A549 (cell line): ENCODE data around the gene CCL24. TPM values are rescaled to one million over a fixed set of nuclear protein-coding genes. Genes with fewer than 3 reads are reported as not detected.

ENCODE experiments used
- ATAC-seq, 2 experiments: fragments of 200-7000 bp in 1 of 2; fragments of >200 bp in 1 of 2; cut with Nextera tagmentation in 1 of 2; cut with Tn5 transposase in 1 of 2; 3 replicates each; pipeline versions ENCODE4 v1.8.0 to v1.9.1; 2018 to 2020; ENCODE audit warnings: mild to moderate bottlenecking in 1 of 2, moderate library complexity in 1 of 2
- CTCF ChIA-PET: fragments of 300-600 bp; sonication (Branson Sonifier 250); formaldehyde crosslinking; extraction: SDS; loops from one replicate; lab custom pipeline; 2021; ENCODE audit warnings: antibody characterized with exemption, inconsistent platforms; lab: Yijun Ruan, JAX
- POLR2A ChIA-PET: fragments of 350-600 bp; formaldehyde crosslinking; extraction: SDS; loops from one replicate; lab custom pipeline; 2021; ENCODE audit warnings: antibody characterized with exemption, inconsistent platforms; lab: Yijun Ruan, JAX
- DNase-seq, 2 experiments: peaks; one replicate each; pipeline versions ENCODE4 v3.0.0 to v3.0.0-alpha.2; 2011 to 2016; ENCODE audit warnings: low read depth in 1 of 2, low spot score in 1 of 2
- FAIRE-seq: peaks from 2 replicates; lab custom pipeline; 2011; peaks lifted over from hg19 to GRCh38; lab: Jason Lieb, UNC
- H3K27ac ChIP-seq, 2 experiments: fragments of >200 bp; sonication (Bioruptor Twin); formaldehyde crosslinking; 3 replicates each; pipeline ENCODE4 v1.5.1; 2016 to 2017
- H3K4me1 ChIP-seq: fragments of >200 bp; sonication (Bioruptor Twin); formaldehyde crosslinking; 3 replicates; pipeline ENCODE4 v1.6.1; 2016
- H3K4me2 ChIP-seq: fragments of >200 bp; sonication (Bioruptor Twin); formaldehyde crosslinking; 3 replicates; pipeline ENCODE4 v1.6.1; 2016
- H3K4me3 ChIP-seq: fragments of >200 bp; sonication (Bioruptor Twin); formaldehyde crosslinking; 3 replicates; pipeline ENCODE4 v1.5.1; 2016
- H3K9me3 ChIP-seq: fragments of >200 bp; sonication (Bioruptor Twin); formaldehyde crosslinking; 3 replicates; pipeline ENCODE4 v1.6.1; 2016
- CEBPB ChIP-seq, 2 experiments: fragments of >200 bp in 1 of 2; sonication (Bioruptor Twin) in 1 of 2; formaldehyde crosslinking in 1 of 2; IDR thresholded peaks; 2 replicates each; pipeline ENCODE4 v1.6.1; 2012 to 2016
- EHF ChIP-seq: fragments of 250-450 bp; sonication (Bioruptor Pico); IDR thresholded peaks from 2 replicates; pipeline ENCODE4 v1.5.0; 2020; ENCODE audit warnings: mild to moderate bottlenecking
- EP300 ChIP-seq, 2 experiments: fragments of >200 bp; sonication (Bioruptor Twin); formaldehyde crosslinking; IDR thresholded peaks; 2 replicates in 1 of 2; 3 replicates in 1 of 2; pipeline ENCODE4 v1.6.1; 2016 to 2017
- FOSL2 ChIP-seq, 2 experiments: fragments of 450-650 bp in 1 of 2; fragments of >200 bp in 1 of 2; sonication (Bioruptor Twin) in 1 of 2; formaldehyde crosslinking; IDR thresholded peaks; 2 replicates each; pipeline versions ENCODE4 v1.5.0 to v1.6.1; 2016 to 2020; ENCODE audit warnings: mild to moderate bottlenecking in 1 of 2, moderate library complexity in 1 of 2
- GATA3 ChIP-seq: IDR thresholded peaks from 2 replicates; pipeline ENCODE4 v1.6.1; 2012; ENCODE audit warnings: borderline replicate concordance
- HDAC2 ChIP-seq: fragments of 200-600 bp; sonication (generic); IDR thresholded peaks from 2 replicates; pipeline ENCODE4 v1.6.1; 2016
- HEYL ChIP-seq: fragments of 250-450 bp; sonication (Bioruptor Pico); IDR thresholded peaks from 2 replicates; pipeline ENCODE4 v1.8.0; 2021; ENCODE audit warnings: mild to moderate bottlenecking, moderate library complexity
- HOXB13 ChIP-seq: fragments of 250-450 bp; sonication (Bioruptor Pico); IDR thresholded peaks from 2 replicates; pipeline ENCODE4 v1.5.0; 2020; ENCODE audit warnings: low read depth, mild to moderate bottlenecking, moderate library complexity
- JUN ChIP-seq, 2 experiments: fragments of >200 bp; sonication (Bioruptor Twin); formaldehyde crosslinking; IDR thresholded peaks; 2 replicates in 1 of 2; 3 replicates in 1 of 2; pipeline ENCODE4 v1.6.1; 2016 to 2017
- JUNB ChIP-seq: fragments of >200 bp; sonication (Bioruptor Twin); formaldehyde crosslinking; IDR thresholded peaks from 2 replicates; pipeline ENCODE4 v1.6.1; 2016
- KDM1A ChIP-seq: fragments of 200-600 bp; sonication (generic); IDR thresholded peaks from 2 replicates; pipeline ENCODE4 v1.6.1; 2016; ENCODE audit warnings: low read depth, mild to moderate bottlenecking
- NPAS2 ChIP-seq: fragments of 250-450 bp; sonication (Bioruptor Pico); IDR thresholded peaks from 2 replicates; pipeline ENCODE4 v1.8.0; 2022; ENCODE audit warnings: mild to moderate bottlenecking, moderate library complexity, borderline replicate concordance
- NR3C1 ChIP-seq: fragments of >200 bp; sonication (Bioruptor Twin); formaldehyde crosslinking; IDR thresholded peaks from 3 replicates; pipeline ENCODE4 v1.6.1; 2017
- POLR2A ChIP-seq: IDR thresholded peaks from 2 replicates; pipeline ENCODE4 v1.6.1; 2012; ENCODE audit warnings: mild to moderate bottlenecking, low read length
- RCOR1 ChIP-seq: fragments of 150-350 bp; IDR thresholded peaks from 2 replicates; pipeline ENCODE4 v1.6.1; 2014; ENCODE audit warnings: antibody characterized with exemption, low read length, low read depth
- TFCP2L1 ChIP-seq: fragments of 250-450 bp; sonication (Bioruptor Pico); IDR thresholded peaks from 2 replicates; pipeline ENCODE4 v1.5.0; 2021; ENCODE audit warnings: mild to moderate bottlenecking
- ZFP36 ChIP-seq: fragments of 450-650 bp; IDR thresholded peaks from 2 replicates; pipeline ENCODE4 v1.6.1; 2014; ENCODE audit warnings: borderline replicate concordance; ENCODE audit not compliant: partially characterized antibody
- ZNF302 ChIP-seq: fragments of 250-450 bp; sonication (Bioruptor Pico); IDR thresholded peaks from 2 replicates; pipeline ENCODE4 v1.9.0; 2021; ENCODE audit warnings: inconsistent platforms, mild to moderate bottlenecking, moderate library complexity
- ZSCAN20 ChIP-seq: fragments of 250-450 bp; sonication (Bioruptor Pico); IDR thresholded peaks from 2 replicates; pipeline ENCODE4 v1.8.0; 2022; ENCODE audit warnings: mild to moderate bottlenecking, moderate library complexity
- WGBS: methylation state at CpG from one replicate; pipeline ENCODE4 v1.1.6; 2017; ENCODE audit errors: missing lambda C conversion rate; 5-methylcytosine and 5-hydroxymethylcytosine counted together
- polyA plus RNA-seq, 4 experiments: library from polyadenylated mRNA; depleted of rRNA in 3 of 4; stranded (reverse); fragments of >200 nt; fragmentation: RNase III in 1 of 4; extraction: RNeasy Plus Mini Kit Qiagen cat#74134 plus additional on column Dnase treatment in 1 of 4; gene quantifications; 2 replicates in 3 of 4; 3 replicates in 1 of 4; pipeline ENCODE4 v1.2.3, GENCODE V29; 2011 to 2017
- TF ChIP-seq, protein P1 (sequence below): fragments of 150-350 bp; IDR thresholded peaks from 2 replicates; pipeline ENCODE4 v1.6.1; 2014; ENCODE audit warnings: low read depth, mild to moderate bottlenecking, low read length
- TF ChIP-seq, protein P2 (sequence below): fragments of >200 bp; sonication (Bioruptor Twin); formaldehyde crosslinking; IDR thresholded peaks from 3 replicates; pipeline ENCODE4 v1.6.1; 2016
- TF ChIP-seq, protein P3 (sequence below): fragments of >200 bp; sonication (Bioruptor Twin); formaldehyde crosslinking; IDR thresholded peaks from 2 replicates; pipeline ENCODE4 v1.6.1; 2016

CCL24 gene
- polyA plus RNA-seq, 2 of the 4 experiments (the other 2 are of a cell fraction), result 0.14 TPM; not detected in 1

DNA sequence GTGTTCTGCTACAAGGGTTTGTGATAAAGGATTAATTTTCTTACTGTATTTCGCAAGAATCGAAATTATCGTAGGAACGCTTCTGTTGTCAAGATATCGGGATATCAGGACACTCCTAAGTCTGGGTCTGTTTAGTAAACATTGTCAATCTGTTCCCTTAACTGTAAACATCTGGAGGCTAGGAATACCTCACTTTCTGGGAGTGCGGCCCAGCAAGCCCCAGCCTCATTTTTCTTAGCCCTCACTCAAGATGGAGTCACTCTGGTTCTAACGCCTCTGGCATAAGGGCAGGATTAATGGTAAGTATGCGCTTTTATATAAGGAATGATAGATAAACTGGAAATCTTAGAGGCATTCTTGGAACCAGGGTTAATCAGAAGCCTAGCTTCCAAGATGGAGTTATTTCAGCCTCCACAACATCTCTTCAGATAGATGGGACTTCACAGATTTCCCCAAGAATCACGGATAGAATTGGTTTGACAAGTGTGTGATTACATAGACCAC is 30.1 kb upstream of the CCL24 start:
- DNase-seq, result no peak
- H3K4me2 ChIP-seq, result no peak overlapping the region; the same call in 2 of the 3 replicates
- ChIA-PET POLR2A (interaction anchor here (0.6 kb wide), 1 partner anchor 193 kb away, joined by 4 read pairs; no protein-coding TSS in a partner anchor), CTCF (interaction anchor here (1.9 kb wide), 1 partner anchor 22 kb away, joined by 7 read pairs; no protein-coding TSS in a partner anchor)
- ATAC-seq, result no peak
- no peak overlapping the region for H3K4me3 ChIP-seq
- H3K4me1 ChIP-seq, result peaks cover 19% of the 10 kb centered on the region
- 95% methylated on average over 9 of the region's 9 CpGs for WGBS
- H3K27ac ChIP-seq, result peak overlapping the region in 1 of 2 experiments; percentile 79; a peak in 5 of 6 replicates
- no peak for FAIRE-seq
- H3K9me3 ChIP-seq, result no peaks in the 10 kb centered on the region
- TF ChIP-seq HEYL (CRISPR knock-in tag) (0 out of 2 replicates have a peak, but pooled peaks have one; percentile 68), KDM1A (no peak), HDAC2 (no peak), ZNF302 (CRISPR knock-in tag) (peak; percentile 45; the same call in 1 of the 2 replicates), ZFP36 (no peak), JUNB (no peak), CEBPB (IDR thresholded peaks at IDR 0.05) (peak; percentile 21 to 66; a peak in 3 of 4 replicates), TFCP2L1 (CRISPR knock-in tag) (no peak), ZSCAN20 (CRISPR knock-in tag) (peak; percentile 69; the same call in 1 of the 2 replicates), EHF (peak; percentile 56; the same call in 1 of the 2 replicates), HOXB13 (CRISPR knock-in tag) (0 out of 2 replicates have a peak, but pooled peaks have one; percentile 50)
- TF ChIP-seq, protein P1, sequence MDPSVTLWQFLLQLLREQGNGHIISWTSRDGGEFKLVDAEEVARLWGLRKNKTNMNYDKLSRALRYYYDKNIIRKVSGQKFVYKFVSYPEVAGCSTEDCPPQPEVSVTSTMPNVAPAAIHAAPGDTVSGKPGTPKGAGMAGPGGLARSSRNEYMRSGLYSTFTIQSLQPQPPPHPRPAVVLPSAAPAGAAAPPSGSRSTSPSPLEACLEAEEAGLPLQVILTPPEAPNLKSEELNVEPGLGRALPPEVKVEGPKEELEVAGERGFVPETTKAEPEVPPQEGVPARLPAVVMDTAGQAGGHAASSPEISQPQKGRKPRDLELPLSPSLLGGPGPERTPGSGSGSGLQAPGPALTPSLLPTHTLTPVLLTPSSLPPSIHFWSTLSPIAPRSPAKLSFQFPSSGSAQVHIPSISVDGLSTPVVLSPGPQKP, result no peak
- TF ChIP-seq, protein P2, sequence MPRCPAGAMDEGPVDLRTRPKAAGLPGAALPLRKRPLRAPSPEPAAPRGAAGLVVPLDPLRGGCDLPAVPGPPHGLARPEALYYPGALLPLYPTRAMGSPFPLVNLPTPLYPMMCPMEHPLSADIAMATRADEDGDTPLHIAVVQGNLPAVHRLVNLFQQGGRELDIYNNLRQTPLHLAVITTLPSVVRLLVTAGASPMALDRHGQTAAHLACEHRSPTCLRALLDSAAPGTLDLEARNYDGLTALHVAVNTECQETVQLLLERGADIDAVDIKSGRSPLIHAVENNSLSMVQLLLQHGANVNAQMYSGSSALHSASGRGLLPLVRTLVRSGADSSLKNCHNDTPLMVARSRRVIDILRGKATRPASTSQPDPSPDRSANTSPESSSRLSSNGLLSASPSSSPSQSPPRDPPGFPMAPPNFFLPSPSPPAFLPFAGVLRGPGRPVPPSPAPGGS, result no peak

DNA sequence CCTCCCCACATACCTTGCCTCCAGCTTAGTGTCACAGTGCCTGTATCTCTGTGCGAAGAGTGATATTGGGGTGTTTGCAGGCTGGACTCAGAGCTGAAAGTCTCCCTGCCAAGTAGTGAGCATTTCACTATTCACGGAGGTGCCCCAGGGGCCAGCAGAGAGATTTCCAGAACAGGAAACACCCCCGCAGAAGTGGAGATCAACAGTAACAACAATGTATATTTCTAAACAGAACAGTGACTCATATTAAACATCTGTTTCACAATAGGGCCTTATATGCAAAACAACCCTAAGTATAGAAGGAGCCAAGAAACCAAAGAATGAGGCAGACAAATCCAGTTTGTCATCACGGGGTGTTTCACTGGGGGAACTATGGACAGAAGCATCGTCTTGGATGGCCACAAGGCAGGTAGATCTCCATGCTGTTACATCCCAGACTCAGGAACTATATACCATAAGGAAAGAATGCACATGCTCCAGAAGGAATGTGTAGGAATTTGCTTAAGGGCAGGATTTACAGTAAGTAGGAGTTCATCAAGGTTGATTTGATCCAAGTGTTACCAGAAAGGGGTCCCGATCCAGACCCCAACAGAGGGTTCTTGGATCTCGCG is 29.3 kb upstream of the CCL24 start:
- CTCF ChIA-PET, result interaction anchor here (1.4 kb wide), 1 partner anchor 31 kb away, joined by 3 read pairs; no protein-coding TSS in a partner anchor
- DNase-seq, result peak; percentile 47 to 72
- H3K27ac ChIP-seq, result peak overlapping the region; percentile 65 to 79
- H3K4me2 ChIP-seq, result peak overlapping the region; percentile 74
- TF ChIP-seq, protein P3, sequence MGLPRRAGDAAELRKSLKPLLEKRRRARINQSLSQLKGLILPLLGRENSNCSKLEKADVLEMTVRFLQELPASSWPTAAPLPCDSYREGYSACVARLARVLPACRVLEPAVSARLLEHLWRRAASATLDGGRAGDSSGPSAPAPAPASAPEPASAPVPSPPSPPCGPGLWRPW, result peak; percentile 55; the same call in 1 of the 2 replicates
- TF ChIP-seq NR3C1, result no peak
- TF ChIP-seq GATA3, result peak; percentile 12; the same call in 1 of the 2 replicates
- TF ChIP-seq NPAS2, result no peak
- 0 out of 2 replicates have a peak, but pooled peaks have one; percentile 6 for TF ChIP-seq POLR2A
- TF ChIP-seq FOSL2 (IDR thresholded peaks at IDR 0.05), result peak; percentile 65; the same call in 1 of the 2 replicates
- TF ChIP-seq FOSL2 (CRISPR knock-in tag; IDR thresholded peaks at IDR 0.05), result peak; percentile 93
- TF ChIP-seq JUN (IDR thresholded peaks at IDR 0.05), result peak; percentile 42 to 66; a peak in 2 of 5 replicates
- TF ChIP-seq ZNF302 (CRISPR knock-in tag), result no peak
- peak; percentile 58; the same call in 1 of the 2 replicates for TF ChIP-seq TFCP2L1 (CRISPR knock-in tag)
- peak; percentile 67 for TF ChIP-seq JUNB
- TF ChIP-seq EP300 (IDR thresholded peaks at IDR 0.05), result peak in 1 of 2 experiments; percentile 26; a peak in 1 of 5 replicates
- TF ChIP-seq CEBPB (IDR thresholded peaks at IDR 0.05), result peak; percentile 89 to 95
- no peak for TF ChIP-seq RCOR1
- TF ChIP-seq, all 56 proteins: peak for 9
- ATAC-seq (peak; percentile 82 to 89), FAIRE-seq (no peak)
- Histone ChIP-seq H3K9me3 (no peaks in the 10 kb centered on the region), H3K4me3 (no peak overlapping the region), H3K4me1 (peaks cover 19% of the 10 kb centered on the region)
- POLR2A ChIA-PET, result no interaction called here
- WGBS, result 31% methylated on average over 8 of the region's 8 CpGs
